Ramos (cell line): ENCODE data around the gene CHRDL2.

Source experiments
- in situ Hi-C: fragments of 300-500 bp; cut with MboI; formaldehyde crosslinking; loops from one replicate; pipeline ENCODE4 v1.14.3; 2022; ENCODE audit warnings: low sequenced_read_pairs; ENCODE audit not compliant: unreplicated experiment

CHRDL2 gene

DNA sequence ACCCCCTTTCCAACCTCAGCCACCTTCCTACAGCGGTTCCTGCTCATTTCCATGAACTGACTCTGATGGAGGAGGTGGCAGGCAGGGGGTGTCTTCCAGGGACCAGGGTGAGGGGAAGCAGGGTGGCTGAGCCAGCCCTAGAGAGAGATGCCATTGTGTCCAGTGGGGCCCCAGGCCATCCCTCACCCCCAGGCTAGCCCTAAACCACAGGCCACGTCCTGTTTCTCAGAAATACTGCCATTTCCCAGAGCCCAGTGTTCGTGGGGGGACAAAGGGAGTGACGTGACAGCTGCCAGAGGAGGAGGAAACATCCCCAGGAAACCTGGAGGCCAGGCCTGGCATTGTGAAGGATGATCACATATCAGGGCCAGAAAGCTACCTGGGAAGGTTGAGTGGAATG is 39.5 kb downstream of the CHRDL2 start:
- in situ Hi-C loops, result no loop called here

DNA sequence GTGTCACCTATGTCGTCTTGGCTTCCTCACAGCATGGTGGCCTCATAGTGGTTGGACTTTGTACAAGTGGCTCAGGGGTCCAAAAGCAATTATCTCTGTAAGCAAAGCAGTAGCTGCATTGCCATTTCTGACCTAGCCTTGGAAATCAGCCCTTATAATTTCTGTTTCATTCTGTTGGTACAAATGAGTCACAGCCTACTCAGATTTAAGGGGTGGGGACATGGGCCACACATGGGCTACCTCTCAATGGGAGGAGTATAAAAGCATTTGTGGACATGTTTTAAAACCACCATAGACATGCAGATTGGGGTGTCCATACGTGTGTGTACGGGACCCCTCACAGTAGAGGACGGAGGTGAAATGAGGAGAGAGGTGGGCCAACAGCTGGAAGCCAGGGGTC is 41.6 kb downstream of the CHRDL2 start:
- in situ Hi-C loops, result no loop called here

DNA sequence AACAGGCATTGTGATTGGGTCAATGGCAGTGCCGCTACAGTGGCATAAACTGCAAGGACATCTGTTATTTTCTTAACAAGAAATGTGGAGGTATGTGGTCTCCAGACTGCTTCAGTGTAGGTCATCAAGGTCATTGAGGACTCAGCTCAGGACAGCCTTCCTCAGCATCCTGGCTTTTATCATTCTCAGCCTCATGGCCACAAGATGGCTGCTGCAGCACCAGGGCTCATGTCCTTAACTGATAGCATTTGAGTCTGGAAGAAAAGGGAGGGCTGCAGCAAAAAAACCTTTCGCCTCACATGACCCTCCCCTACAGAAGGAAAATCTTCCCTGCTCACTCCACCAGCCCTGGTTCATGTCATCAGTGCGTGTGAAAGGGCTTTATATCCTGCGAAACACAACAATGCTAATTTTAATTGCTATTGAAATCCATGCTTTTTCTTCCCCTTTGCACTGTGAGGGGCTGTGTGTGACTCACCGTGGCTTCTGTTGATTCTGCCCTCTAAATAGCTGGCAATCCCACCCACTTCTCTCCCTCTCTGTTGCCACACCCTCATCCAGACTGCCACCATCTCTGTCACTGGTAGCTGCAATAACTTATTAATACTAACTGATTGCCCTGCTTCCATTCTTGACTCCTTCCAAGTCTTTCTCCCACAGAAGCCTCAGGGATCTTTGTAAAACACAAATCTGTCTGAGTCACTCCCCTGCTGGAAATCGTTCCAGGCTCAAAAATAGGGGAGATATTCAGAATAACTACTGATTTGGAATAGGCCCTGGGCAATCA is 43.8 kb downstream of the CHRDL2 start:
- in situ Hi-C loops, result no loop called here

DNA sequence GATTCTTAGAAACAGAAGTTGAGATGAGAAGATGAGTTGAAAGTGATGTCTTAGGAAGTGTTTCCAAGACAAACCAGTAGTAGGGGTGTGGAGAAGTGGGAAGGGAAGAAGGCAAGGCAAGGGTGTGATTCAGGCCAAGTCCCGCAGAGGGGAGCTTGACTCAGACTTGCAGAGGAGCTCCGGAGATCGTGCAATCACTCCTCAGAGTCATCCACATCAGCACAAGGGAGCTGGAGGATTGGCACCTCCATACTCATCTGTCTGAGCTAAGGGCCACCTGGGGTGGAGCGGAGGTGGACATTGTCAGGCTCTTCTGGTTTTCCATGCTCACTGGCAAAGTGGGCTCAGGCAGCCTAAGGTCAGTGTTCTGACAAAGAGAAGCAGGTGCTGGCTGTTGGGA is 44.4 kb downstream of the CHRDL2 start:
- in situ Hi-C loops, result no loop called here

DNA sequence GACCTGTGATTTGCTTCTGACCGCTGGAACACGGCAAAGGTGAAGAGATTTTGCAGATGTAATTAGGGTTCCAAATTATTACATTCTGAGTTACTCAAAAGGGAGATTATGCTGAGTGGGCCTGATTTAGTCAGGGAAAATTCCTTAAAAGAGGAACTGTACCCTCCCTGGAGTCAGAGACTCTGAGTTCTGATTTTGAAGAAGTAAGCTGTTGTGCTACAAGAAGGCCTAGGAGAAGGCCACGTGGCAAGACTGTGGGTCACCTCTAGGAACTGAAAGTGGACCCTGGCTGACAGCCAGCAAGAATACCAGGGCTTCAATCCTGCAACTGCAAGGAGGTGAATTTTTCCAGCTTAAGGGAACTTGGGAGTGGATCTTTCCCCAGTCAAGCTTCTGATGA is 45.3 kb downstream of the CHRDL2 start:
- in situ Hi-C loops, result no loop called here

DNA sequence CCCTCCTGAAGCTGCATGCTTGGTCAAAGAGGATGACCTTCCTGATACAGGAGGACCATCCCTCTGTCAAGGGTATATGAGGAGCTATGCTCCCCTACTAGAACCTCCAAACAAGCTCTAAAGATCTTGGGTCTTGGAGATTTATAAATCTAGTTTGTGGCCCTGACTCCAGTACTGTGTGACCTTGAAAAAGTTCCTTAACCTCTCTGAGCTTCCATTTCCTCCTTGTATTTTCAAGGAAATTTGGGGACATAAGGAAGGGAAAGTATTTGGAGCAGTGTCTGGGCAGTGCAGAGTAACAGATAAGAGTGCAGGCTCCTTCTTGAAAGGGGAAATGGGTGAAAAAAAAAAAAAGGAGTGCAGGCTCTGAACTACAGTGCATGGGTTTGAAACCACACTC is 45.9 kb downstream of the CHRDL2 start:
- in situ Hi-C loops, result no loop called here

DNA sequence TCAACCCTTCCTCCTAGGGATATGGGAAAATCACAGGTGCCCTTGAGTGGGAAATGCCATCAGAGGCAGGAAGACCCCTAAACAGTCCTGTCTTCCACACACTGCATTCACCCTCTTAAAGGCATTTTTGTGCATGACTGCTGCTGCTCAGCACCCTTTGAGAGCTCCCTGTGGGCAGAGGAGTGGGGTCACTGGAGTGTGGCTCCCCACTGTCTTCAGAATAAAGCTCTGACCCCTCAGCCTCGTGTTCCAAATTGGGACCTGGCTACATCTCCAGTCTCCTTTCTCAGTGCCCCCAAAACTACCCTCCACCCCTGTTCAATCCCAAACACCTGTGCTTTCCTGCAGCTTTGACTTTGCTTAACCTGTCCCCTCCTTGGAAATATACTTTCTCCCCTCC is 46.6 kb downstream of the CHRDL2 start:
- in situ Hi-C loops, result no loop called here

DNA sequence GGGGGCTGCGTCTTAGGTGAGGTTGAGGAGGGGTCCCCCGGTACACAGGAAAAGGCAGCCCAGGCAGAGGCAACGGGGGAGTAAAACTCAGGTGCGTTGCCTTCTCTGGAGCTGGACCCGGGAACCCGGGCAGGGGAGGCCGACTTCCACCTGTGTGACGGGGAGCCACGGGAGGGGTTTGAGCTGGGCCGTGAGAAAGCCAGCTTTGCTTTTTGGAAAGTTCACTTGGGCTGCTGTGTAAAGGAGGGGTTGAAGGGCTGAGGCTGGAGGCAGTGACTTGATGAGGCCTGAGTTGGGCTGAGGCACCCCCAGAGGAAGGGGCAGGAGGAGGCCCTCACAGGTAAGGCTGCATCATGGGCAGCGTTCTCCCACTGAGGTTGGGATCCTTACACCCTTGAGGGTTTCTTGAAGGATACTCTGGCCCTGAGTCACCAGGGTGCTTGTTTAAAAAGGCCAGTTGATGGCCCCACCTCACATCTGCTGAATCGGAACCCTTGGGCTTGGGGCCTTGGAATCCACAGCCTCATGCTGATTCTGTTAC is 47.2 kb downstream of the CHRDL2 start:
- in situ Hi-C loops, result no loop called here

DNA sequence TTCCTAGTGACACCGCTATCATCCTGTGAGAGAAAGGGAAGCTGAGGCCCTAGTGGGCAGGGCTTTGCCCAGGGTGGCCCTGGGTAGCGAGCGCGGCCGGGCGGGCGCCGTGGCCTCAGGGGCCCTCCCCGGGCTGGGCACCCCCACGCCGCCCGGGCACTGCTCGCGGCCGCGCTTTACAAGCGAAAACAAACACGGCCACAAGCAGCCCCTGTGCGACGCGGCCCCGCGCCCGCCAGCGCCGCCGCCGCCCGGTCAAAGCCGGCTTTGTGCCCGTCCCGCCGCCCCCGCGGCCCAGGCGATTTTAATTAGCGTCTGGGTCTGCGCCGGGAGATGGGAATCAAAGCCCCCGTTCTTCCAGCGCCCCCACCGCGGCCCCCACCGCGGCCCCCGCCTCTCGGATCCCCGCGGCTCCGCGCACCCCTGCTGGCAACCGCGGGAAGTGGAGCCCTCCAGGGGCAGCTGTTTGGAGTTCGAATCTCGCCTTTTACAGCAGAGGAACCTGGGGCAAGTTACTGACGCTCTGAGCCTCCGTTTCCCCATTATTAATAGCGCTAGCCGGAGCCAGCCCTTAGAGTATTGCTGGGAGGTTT is 47.9 kb downstream of the CHRDL2 start:
- in situ Hi-C loops, result no loop called here

DNA sequence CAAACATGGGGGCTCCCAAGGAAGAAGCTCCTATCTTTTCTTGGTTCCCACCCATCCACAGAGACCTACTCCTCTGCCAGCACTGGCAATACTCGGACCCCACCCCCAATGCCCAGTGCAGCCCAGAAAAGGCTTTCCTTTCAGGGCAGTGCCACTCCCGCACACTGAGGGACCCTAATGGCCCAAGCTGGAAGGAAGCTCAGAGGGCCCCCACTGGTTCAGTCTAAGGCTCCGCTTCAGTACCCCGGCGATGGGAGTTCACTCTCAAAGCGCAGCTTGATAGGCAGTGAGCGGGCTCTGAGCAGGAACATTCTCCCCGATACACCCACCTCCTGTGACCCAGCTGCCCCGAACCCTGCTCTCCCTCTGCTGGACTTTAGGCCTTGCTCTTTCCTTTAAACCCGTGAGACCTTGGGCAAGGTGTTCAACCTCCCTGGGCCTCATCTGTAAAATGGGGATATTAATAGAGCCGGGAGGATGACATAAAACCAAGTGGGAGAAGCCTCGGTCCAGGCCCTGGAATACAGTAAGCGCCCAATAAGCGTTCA is 48.4 kb downstream of the CHRDL2 start:
- in situ Hi-C loops, result no loop called here

DNA sequence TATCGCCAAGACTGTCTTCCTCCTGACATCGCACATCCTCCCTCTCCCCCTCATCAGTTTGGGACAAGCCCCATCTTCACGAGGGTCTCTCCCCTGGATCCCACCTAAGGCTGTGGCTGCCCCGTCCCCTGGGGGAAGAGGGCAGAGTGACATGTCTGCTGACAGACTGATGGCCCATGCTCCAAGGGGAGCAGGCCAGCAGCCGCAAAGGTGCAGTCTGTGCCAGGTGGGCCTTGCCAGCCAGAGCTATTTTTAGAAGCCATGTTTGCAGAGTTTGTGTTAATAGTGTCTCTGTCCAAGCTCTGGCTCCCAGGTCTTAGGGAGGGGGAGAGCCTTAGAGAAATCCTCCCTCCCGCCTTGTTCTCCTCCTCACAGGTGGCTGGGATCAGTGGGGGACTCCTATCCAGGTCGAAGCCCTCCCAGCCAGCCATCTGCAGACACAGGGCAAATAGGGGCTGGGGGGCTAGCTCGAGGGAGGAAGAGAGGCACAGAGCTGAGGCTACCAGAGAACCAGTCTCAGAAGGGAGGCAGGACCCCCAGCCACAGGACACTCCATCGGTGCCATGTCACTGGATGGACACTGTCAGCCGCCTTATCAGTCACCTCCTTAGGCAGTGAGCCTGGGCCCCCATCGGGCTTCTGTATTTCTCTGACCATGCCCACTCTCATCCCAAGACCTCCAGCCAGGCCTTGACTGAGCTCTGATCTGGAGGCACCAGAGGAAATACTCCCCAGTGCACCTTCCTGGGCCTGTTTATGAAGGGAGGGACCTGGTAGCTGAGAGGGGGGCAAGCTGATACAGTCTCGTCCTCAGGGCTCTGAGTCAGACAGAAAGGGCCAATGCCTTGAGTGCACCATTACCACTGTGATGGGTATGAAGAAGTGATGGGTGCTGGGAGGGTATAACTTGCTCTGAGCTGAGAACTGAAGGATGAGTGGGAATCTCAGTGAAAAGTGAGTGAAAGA is 49.3 kb downstream of the CHRDL2 start:
- in situ Hi-C loops, result no loop called here

DNA sequence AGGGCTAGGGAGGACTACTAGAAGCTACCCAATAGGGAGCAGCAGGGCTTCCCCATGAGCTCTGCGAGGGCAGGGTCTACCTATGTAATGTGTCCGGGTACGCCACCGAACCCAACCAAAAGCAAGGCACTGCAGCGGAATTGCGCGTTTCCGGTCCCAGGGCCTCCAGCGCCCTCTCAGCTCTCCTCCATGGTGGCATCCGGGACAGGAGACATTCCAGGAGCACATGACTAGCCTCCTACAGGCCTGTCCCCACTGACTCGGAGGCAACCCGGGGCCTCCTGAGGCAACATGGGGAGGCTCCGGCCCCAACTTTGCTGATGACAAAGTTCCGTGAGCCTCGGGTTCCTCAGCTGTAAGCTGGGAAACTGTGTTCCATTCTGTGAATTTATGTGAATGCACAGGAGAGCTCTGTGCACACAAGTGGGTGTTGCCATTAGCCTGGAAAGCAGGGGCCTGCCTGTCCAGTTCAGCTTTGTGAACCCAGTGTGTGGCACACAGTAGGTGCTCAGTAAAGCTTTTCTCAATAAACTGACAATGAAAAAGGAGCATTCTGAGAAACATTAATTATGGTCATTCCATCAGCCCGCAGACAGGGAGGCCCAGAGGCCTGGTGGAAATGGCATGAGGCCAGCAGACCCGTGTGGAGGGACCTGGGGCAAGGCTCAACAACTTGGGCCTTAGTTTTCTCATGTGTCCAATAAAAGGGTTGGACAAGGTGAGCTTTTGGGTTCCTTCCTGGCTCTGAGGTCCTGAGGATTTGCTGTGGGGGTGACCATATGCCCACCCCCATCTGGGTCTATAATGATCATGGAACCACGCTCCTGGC is 50.3 kb downstream of the CHRDL2 start:
- in situ Hi-C loops, result no loop called here

DNA sequence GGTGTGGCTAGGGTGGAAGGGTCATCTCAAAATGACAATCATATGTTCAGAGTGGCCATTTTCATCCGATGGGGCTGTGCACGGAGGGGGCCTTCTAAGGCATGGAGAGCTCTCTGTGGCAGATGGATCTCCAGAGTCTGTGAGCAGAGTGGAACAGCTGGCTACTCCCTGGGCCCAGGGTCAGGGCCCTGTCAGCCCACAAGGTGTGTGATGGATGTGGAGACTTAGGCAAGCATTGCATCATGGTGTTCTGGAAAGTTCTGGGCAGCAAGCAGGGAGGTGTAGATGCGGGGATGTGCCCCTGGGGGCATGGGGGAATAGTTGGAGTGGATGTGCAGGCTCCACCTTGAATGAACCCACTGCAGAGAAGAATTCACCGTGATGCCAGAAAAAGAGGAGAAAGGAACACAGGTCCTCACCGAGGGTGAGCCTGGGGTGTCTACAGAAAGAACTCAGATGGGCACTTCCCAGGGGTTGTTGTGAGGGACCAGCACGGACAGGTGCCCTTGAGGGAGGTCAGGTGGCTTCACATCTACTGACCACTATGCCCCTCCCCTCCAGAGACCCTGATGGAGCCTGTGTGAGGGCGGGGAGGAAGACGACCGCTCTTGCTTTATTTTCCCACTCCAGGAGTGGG is 51.1 kb downstream of the CHRDL2 start:
- in situ Hi-C loops, result no loop called here

DNA sequence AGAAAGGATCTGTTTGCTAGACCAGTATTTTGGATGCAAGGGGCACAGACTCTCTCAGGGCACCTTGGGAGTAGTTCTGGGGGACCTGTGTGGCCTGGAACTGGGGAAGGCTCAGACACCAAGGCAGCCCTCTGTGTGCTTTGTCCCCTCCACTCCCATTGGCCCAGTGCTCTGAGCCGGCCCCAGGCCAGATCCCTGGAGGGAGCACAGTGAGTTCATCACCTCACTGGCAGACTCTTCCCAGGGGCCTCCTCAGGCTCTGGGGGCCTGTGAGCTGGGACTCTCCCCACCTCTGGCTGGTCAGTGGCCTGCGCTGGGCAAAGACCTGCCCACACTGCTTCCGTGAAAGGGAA is 51.7 kb downstream of the CHRDL2 start:
- in situ Hi-C loops, result no loop called here

DNA sequence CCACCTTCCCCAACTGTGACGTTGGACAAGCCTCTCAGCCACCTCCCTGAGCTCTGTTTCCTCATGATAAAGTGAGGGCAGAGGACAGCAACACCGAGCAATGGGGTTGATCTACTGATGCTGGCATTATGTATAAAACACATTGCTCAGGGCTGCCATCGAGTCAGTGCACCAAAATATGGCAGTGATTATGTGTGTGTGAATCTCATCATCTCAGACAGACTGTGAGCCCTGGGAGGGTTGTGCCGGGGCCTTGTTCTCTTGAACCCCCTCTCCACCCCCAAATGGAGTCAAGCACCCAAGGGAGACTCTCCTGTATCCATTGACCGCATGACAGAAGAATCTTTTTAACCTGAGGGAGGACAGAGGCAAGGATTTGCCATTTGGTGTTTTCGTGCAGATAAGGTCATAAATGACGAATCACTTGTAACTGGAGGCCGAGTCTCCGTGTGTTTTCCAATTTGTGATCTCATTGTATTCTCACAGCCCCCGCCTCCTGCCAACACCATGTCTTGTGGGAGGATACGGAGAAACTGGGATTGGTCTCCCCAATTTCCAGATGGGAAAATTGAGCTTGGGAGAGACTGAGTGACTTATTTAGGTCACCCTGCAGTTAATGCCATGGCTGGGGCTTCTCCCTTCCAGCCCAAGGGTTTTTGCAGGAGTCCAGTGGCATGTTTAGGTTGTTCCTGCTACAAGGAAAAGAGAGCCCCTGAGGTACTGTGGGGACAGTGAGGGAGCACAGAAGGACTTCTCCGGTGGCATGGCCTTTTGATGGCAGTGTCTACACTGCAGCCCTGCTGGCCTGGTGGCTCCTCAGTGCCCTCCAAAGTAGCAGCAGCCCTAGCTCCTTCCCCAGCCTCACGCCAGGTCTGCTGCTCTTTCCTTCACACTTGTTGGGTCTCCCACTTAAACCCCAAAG is 52.4 kb downstream of the CHRDL2 start:
- in situ Hi-C loops, result no loop called here

DNA sequence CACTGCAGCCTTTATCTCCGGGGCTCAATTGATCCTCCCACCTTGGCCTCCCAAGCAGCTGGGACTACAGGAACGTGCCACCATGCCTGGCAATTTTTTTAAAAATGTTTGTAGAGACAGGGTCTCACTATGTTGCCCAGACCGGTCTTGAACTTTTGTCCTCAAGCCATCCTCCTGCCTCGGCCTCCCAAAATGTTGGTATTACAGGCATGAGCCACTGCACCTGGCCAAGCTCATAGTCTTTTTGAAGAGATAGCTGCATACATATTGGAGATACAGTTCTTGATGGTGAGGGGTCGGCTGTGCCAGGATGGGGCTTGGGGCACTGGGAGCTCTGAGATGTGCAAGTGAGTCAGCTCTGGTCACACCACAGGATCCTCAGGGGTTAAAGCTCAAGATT is 53.2 kb downstream of the CHRDL2 start:
- in situ Hi-C loops, result no loop called here

DNA sequence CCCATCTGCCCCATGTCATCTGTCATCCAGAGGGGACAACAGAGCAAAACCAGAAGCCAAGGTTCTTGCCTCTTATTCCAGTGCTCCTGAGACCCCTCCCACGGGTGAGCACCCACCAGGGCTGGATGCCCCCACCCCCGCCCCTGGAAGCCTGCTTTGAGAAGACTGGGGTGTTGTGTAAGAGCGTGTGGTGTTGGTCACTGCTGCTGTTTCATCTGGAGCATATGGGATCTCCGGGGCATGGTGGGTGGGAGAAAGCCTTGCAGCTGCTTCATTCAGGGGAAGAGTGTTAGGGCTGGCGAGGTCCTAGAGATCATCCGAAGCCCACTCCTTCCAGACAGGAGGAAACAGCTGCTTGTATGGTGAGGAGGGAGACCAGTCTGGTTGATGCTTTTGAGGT is 54.1 kb downstream of the CHRDL2 start:
- in situ Hi-C loops, result no loop called here

DNA sequence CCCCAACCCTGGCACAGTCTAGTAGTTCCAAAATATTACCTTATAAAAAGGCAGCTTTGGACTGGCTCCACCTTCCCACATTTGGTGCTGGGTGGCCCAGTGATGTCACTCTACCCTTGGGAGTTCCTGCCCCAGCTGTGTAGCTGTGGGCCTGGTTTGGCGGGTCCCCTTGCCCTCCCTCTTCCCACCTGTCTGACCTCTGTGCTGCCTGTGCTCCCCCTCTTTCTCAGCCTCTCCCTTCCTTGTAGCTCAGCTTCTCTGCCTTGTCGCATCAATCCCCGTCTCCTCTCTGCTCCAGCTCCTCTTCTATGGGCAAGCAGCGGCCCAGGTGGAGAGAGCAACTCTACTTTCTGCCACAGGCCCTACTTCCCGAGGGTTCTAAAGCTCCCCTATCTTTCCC is 54.6 kb downstream of the CHRDL2 start:
- in situ Hi-C loops, result no loop called here
